HG03025 (cell line): ENCODE measurements around the gene GPBP1L1.
"Not testable (repeated sequence)": the region's sequence is repeated elsewhere in the genome, so short reads cannot be mapped to it uniquely, and the experiment has no call there.

Experiments
- ATAC-seq: cut with Tn5 transposase; IDR thresholded peaks from one replicate; pipeline ENCODE4 v1.9.1; 2021; ENCODE audit warnings: mild to moderate bottlenecking, moderate library complexity; ENCODE audit not compliant: unreplicated experiment, low FRiP score

GPBP1L1 gene

GRCh38 chr1:45684402-45684801 is 1.9 kb downstream of the GPBP1L1 start:
- ATAC-seq, result no peak

DNA sequence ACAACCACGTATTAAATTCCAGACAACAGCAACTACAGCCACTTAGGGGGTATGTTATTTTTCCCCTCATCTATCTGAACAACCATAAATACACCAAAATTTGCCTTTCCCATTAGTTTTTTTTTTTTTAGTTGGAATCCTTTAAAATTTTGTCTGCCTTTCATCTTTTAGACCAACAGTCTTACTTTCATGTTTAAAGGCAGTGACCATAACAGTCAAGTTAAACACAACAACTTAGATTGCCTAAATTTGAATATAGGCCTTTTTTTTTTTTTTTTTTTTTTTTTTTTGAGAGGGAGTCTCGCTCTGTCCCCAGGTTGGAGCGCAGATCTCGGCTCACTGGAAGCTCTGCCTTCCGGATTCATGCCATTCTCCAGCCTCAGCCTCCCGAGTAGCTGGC is 3.4 kb downstream of the GPBP1L1 start:
- no peak for ATAC-seq

DNA sequence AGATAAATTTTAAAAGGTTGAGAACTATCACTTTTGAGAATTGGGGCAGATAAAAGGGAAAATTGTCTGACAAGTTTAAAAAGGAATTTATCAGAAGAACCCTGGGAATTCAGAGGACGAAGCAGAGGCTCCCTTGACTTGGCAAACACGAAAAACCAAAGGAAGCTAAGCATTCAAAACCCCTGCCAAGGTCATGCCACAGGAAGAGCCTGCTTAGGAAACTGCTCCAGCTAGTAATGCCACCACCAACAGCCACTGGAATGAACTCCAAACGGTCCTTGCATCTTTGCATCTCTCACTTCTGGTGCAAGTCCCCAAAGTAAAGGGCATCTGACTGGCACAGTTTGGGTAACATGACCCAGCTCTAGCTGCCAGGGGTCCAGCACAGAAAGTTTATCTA is 7.2 kb downstream of the GPBP1L1 start:
- no peak for ATAC-seq

GRCh38 chr1:45678489-45678888 is 7.8 kb downstream of the GPBP1L1 start:
- no peak for ATAC-seq

DNA sequence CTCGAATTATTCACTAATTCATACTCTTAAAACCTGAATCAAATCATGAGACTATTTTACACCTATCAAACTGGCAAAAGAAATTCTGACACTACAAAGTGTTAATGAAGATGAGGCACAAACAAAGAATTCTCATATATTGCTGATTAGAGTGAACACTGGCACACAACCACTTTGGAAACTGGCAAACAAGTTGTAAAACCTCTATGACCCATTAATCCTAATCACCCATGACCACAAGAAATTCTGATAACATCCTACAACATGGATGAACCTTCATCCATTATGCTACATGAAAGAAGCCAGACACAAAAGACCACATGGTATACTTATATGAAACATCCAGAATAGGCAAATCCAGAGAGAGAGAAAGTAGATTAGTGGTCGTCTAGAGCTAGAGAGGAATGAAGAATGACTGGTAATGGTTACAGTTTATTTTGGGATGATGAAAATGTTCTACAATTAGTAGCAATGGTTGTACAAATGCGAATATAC is 8.5 kb downstream of the GPBP1L1 start:
- no peak for ATAC-seq

DNA sequence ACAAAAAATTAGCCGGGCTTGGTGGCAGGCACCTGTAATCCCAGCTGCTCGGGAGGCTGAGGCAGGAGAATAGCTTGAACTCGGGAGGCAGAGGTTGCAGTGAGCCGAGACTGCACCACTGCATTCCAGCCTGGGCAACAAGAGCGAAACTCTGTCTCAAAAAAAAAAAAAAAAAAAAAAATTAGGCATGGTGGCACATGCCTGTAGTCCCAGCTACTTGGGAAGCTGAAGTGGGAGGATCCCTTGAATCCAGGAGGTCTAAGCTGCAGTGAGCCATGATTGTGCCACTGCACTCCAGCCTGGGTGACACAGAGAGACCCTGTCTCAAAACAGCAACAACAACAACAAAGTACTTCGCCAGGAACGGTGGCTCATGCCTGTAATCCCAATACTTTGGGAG is 9.8 kb downstream of the GPBP1L1 start:
- ATAC-seq, result not testable (repeated sequence)

- ATAC-seq, result no peak
Measured at GRCh38 chr1:45674478-45674877, 11.9 kb downstream of the GPBP1L1 start.

- no peak for ATAC-seq
Measured at GRCh38 chr1:45673956-45674355, 12.4 kb downstream of the GPBP1L1 start.

DNA sequence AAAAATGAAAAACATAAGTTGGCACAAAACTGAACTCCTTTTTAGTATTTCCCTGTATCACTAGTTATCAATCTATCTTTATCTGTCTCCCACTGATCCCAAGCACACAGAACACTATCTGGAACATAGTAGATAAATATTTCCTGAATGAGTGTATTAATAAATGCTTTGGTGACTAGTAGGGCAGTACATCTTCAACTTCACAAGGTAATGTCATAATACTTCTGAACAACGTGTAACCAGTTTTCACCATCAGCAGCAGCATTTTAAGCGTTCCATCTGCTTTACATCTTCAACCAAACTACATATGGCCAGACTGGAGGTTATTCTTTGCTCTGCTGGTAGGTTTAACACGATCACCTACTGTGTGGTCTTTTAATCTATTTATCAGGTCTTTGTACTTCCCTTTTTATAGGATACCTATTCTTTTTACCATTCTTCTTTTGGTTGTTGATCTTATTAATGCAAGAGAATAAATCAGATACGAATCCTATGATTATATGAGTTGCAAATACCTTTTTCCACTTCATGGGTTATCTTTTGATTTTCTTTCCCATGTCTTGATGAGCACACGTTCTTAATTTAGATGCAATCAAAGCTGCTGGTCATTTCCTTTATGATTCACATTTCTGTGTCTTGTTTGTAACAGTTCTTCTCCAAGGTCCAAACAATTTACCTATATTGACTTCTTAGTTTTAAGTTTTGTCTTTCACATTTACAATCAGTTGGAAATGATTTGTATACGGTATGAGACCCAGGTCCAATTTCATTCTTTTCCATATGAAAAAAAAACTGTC is 16.3 kb downstream of the GPBP1L1 start:
- no peak for ATAC-seq

DNA sequence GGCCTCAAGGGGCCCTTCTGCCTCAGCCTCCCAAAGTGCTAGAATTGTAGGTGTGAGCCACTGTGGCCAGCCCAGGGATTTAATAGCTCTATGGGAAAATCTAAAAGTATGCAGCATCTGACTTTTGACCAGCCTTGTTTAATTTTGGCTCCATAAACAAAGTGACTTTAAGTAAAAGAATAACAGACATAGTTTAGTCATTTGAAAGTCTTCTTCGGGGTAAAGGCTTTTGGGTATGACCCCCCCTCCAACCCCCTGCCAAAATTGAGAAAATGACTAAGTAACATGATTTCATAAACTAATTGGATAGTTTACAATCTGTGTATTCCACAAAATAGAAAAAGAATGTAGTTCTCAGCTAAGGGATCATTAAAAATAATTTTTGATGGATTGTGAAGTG is 17.0 kb downstream of the GPBP1L1 start:
- no peak for ATAC-seq

DNA sequence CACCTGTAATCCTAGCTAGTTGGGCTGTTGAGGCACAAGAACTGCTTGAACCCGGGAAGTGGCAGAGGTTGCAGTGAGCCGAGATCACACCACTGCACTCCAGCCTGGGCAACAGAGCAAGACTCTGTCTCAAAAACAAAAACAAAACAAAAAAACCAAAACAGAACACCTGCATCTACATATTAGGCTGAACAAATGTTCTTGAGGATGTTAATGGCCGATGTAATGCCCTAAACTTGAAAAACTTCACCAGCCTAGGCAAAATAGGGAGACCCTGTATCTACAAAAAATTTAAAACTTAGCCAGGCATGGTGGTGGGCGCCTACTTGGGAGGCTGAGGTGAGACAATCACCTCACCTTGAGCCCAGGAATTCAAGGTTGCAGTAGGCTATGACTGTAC is 17.8 kb downstream of the GPBP1L1 start:
- no peak for ATAC-seq

- no peak for ATAC-seq
Measured at GRCh38 chr1:45667321-45668111, 18.8 kb downstream of the GPBP1L1 start.

- no peak for ATAC-seq
Measured at GRCh38 chr1:45666836-45667235, 19.5 kb downstream of the GPBP1L1 start.

- ATAC-seq, result no peak
Measured at GRCh38 chr1:45660336-45660735, 26.0 kb downstream of the GPBP1L1 start.

DNA sequence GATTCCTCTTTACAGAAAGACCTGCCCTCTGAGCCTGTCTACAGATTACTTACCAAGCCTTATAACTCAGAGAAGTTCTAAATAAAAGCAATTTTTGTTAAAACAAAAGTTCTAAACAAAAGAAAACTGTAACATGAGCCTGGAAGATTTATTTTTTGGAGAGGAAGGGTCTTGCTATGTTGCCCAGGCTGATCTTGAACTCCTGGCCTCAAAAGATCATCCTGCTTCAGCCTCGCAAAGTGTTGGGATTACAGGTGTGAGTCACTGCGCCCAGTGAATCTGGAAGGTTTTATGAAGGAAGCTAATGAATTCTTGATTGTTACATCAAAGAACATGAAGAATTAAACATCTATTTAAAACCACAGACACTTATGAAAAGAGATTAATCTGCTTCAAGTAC is 27.1 kb downstream of the GPBP1L1 start:
- no peak for ATAC-seq

- no peak for ATAC-seq
Measured at GRCh38 chr1:45658171-45658570, 28.2 kb downstream of the GPBP1L1 start.

DNA sequence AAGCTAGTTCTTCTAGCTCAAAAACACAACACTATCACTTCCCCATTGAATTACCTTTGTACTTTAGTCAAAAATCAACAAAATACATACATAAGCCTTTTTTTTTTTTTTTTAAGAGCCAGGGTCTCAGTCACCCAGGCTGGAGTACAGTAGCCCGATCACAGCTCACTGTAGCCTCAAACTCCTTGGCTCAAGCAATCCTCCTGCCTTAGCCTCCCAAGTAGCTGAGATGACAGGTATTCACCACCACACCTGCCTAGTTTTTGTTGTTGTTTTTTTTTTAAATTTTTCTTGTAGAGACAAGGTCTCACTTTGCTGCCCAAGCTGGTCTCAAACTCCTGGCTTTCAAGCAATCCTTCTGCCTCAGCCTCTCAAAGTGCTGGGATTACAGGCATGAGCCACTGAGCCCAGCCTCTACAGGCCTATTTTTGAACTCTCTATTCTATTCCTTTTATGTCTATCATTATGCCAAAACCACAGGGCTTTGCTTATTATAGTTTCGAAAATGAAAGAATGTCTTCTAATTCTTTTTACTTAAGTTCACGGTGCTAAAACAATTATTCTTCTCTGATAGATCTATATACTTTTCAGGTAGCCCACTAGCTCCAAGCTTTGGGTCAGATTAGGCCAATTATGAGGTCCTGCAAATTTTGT is 29.6 kb downstream of the GPBP1L1 start:
- ATAC-seq, result no peak

DNA sequence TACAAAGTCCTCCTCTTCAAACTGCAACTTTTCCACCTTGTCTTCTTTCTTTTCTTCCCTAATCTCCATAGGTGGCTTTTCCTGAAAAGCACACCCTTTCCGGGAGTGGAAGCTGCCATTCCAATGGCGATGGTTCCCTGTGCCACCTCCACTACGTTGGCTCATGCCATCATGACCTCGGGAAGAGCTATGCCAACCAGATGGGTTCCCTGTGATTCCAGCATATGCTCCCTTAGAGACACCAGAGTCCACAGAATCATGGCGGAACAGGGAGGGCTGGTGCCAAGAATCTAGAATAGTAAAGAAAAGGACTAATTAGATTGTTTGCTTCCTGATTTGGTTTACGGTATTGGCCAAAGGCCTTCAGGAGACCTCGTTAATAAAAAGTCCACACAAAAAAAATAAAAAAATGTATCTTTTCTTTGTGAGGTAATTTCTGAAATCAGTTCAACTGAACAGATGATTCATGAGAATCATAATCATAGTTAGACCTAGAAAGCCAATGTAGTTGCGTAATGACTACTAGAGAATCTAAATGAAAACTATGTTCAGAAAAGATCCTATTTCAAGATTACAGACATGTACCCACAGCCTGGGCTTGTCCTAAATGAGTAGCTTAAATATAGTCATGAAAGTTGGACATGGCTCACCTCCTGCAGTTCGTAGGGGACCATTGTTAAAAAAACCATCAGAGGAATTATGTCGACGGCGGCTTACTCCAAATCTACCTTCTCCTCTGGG is 31.6 kb downstream of the GPBP1L1 start:
- ATAC-seq, result no peak

GRCh38 chr1:45647248-45648021 is 38.9 kb downstream of the GPBP1L1 start:
- no peak for ATAC-seq

DNA sequence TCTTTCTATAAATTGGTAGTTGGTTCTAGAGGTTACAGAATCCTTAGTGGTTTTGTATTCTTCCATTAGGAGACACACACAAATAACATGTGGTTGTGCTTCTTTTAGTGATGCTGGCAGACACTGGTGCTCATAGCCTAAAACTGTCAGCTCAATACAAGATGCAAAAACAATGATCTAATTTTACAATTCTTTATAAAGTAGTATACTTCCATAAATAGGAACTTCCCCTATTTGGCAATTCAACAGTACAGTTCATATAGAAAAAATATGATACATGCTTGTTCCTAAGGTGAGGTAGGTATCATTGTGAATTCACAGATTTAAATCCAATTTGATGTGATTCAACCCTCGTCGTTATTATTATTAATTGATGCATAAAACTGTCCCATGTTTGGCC is 41.7 kb downstream of the GPBP1L1 start:
- no peak for ATAC-seq
